Activated naive CD4-positive, alpha-beta T cell treated with anti-CD3 and anti-CD28 coated beads, Interleukin-2, amount 50 U/mL, for 72 hours (primary cell): ENCODE measurements around the gene CCDC141. TPM values are rescaled to one million over a fixed set of nuclear protein-coding genes. Genes with fewer than 3 reads are reported as not detected.
"Not testable (repeated sequence)": the region's sequence is repeated elsewhere in the genome, so short reads cannot be mapped to it uniquely, and the experiment has no call there.

Experiments used
- ATAC-seq, 2 donors: fragments of 150-1000 bp; cut with Tn5 transposase; 2 replicates each; pipeline ENCODE4 v1.10.0; 2021; ENCODE audit warnings: mild to moderate bottlenecking in 2 of 2, moderate library complexity in 2 of 2
- DNase-seq, 2 donors: peaks; one replicate each; pipeline ENCODE4 v3.0.0; 2021 to 2022; ENCODE audit warnings: low spot score in 2 of 2
- H3K27ac Mint-ChIP-seq, 2 donors: one replicate each; pipeline ENCODE4 v1.8.0; 2022; ENCODE audit warnings: mild to moderate bottlenecking in 2 of 2, mixed read lengths in 2 of 2
- H3K36me3 Mint-ChIP-seq, 2 donors: one replicate each; pipeline ENCODE4 v1.8.0; 2022; ENCODE audit warnings: mixed read lengths in 2 of 2
- H3K9me3 Mint-ChIP-seq, 2 donors: one replicate each; pipeline ENCODE4 v1.8.0; 2022; ENCODE audit warnings: mixed read lengths in 2 of 2
- total RNA-seq, 2 donors: library from RNA; stranded (reverse); gene quantifications; one replicate each; pipeline ENCODE4 v1.2.3, GENCODE V29; 2022

Gene CCDC141
- total RNA-seq, 2 donors from 2014 or later = 6.1 to 10.6 TPM

- H3K9me3 Mint-ChIP-seq = peaks cover 10 to 14% of the 10 kb centered on the region in 2 donors
- H3K36me3 Mint-ChIP-seq = peaks cover 14% of the 10 kb centered on the region in 2 donors
- DNase-seq (no peak), ATAC-seq (no peak)
- H3K27ac Mint-ChIP-seq = no peak overlapping the region
These were observed 51.4 kb downstream of the CCDC141 start for GRCh38 chr2:178998539-178998938.

- DNase-seq (no peak), ATAC-seq (no peak)
- H3K36me3 Mint-ChIP-seq = peaks cover 14% of the 10 kb centered on the region in 2 donors
- H3K9me3 Mint-ChIP-seq = peaks cover 10 to 17% of the 10 kb centered on the region in 2 donors
- H3K27ac Mint-ChIP-seq = no peak overlapping the region
These were observed 52.5 kb downstream of the CCDC141 start for GRCh38 chr2:178997477-178997876.

- no peak for DNase-seq
- peak in 1 of 2 donors; percentile 37 for ATAC-seq
- peaks cover 10 to 17% of the 10 kb centered on the region in 2 donors for H3K9me3 Mint-ChIP-seq
- peaks cover 14% of the 10 kb centered on the region in 2 donors for H3K36me3 Mint-ChIP-seq
- no peak overlapping the region for H3K27ac Mint-ChIP-seq
These were observed 52.9 kb downstream of the CCDC141 start for GRCh38 chr2:178997067-178997466.

- peaks cover 9 to 12% of the 10 kb centered on the region in 2 donors for H3K9me3 Mint-ChIP-seq
- ATAC-seq (no peak), DNase-seq (no peak)
- H3K36me3 Mint-ChIP-seq = peaks cover 10 to 14% of the 10 kb centered on the region in 2 donors
- H3K27ac Mint-ChIP-seq = no peak overlapping the region
These were observed 55.7 kb downstream of the CCDC141 start for GRCh38 chr2:178994264-178994663.

DNA sequence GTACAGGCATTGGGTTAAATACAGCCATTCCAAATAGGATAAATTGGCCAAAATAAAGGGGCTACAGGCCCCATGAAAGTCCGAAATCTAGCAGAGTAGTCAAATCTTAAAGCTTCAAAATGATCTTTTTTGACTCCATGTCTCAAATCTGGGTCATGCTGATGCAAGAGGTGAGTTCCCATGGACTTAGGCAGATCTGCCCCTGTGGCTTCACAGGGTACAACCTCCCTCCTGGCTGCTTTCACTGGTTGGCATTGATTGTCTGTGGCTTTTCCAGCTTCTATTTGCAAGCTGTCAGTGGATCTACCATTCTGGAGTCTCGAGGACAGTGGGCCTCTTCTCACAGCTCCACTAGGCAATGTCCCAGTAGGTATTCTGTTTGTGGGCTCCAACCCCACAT is 56.1 kb downstream of the CCDC141 start:
- Mint-ChIP-seq H3K27ac (no peak overlapping the region), H3K36me3 (peaks cover 10 to 14% of the 10 kb centered on the region in 2 donors), H3K9me3 (peaks cover 6 to 12% of the 10 kb centered on the region in 2 donors)
- no peak for ATAC-seq
- no peak for DNase-seq

DNA sequence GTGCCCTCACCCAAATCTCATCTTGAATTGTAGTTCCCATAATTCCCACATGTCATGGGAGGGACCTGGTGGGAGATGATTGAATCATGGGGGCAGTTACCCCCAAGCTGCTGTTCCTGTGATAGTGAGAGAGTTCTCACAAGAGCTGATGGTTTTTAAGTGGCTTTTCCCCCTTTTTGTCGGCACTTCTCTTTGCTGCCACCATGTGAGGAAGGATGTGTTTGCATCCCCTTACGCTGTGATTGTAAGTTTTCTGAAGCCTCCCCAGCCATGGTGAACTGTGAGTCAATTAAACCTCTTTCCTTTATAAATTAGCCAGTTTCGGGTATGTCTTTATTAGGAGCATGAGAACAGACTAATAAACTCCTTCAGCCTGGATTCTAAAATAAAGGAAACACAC is 57.2 kb downstream of the CCDC141 start:
- not testable (repeated sequence) for H3K27ac Mint-ChIP-seq, ATAC-seq, DNase-seq
- Mint-ChIP-seq H3K36me3 (peaks cover 10 to 13% of the 10 kb centered on the region in 2 donors), H3K9me3 (peaks cover 6 to 12% of the 10 kb centered on the region in 2 donors)

- ATAC-seq (peak; percentile 54 to 62), DNase-seq (no peak)
- Mint-ChIP-seq H3K27ac (peak overlapping the region in 1 of 2 donors; percentile 58), H3K9me3 (peaks cover 6 to 12% of the 10 kb centered on the region in 2 donors), H3K36me3 (peaks cover 8 to 10% of the 10 kb centered on the region in 2 donors)
These were observed 59.2 kb downstream of the CCDC141 start for GRCh38 chr2:178990533-178991241.

- not testable (repeated sequence) for DNase-seq, ATAC-seq
These were observed 60.5 kb downstream of the CCDC141 start for GRCh38 chr2:178989424-178989823.

DNA sequence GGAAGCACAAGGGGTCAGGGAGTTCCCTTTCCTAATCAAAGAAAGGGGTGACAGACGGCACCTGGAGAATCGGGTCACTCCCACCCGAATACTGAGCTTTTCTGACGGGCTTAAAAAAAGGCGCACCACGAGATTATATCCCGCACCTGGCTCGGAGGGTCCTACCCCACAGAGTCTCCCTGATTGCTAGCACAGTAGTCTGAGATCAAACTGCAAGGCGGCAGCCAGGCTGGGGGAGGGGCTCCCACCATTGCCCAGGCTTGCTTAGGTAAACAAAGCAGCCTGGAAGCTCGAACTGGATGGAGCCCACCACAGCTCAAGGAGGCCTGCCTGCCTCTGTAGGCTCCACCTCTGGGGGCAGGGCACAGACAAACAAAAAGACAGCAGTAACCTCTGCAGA is 67.3 kb downstream of the CCDC141 start:
- ATAC-seq, H3K9me3 Mint-ChIP-seq, H3K36me3 Mint-ChIP-seq, H3K27ac Mint-ChIP-seq, DNase-seq: not testable (repeated sequence)

More at GRCh38 chr2:178989424-178989823, 60.5 kb downstream of the CCDC141 start:
- not testable (repeated sequence) for H3K9me3 Mint-ChIP-seq, H3K36me3 Mint-ChIP-seq, H3K27ac Mint-ChIP-seq

DNA sequence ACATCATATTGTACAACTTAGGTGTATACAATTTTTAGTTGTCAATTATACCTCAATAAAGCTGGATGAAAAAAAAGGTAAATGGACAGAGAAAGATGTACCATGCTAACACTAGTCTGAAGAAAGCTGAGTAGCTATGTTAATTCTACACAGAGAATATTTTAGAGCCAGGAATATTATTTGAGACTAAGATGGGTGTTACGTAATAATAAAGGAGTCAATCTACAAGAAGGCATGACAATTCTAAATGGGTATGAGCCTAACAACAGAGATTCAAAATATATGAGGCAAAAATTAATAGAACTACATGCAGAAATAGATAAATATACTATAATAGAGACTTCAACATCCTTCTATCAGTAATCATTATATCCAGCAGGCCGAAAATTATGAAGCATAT is 69.1 kb downstream of the CCDC141 start:
- DNase-seq (no peak), ATAC-seq (no peak)
- Mint-ChIP-seq H3K27ac (no peak overlapping the region), H3K36me3 (no peaks in the 10 kb centered on the region), H3K9me3 (peaks cover 3 to 4% of the 10 kb centered on the region in 2 donors)

- DNase-seq (no peak), ATAC-seq (no peak)
- no peak overlapping the region for H3K27ac Mint-ChIP-seq
- peaks cover 3 to 4% of the 10 kb centered on the region in 2 donors for H3K9me3 Mint-ChIP-seq
- H3K36me3 Mint-ChIP-seq = no peaks in the 10 kb centered on the region
These were observed 71.3 kb downstream of the CCDC141 start for GRCh38 chr2:178978667-178979066.

GRCh38 chr2:178976351-178976750 is 73.6 kb downstream of the CCDC141 start:
- ATAC-seq (no peak), DNase-seq (no peak)
- no peaks in the 10 kb centered on the region for H3K9me3 Mint-ChIP-seq
- no peak overlapping the region for H3K27ac Mint-ChIP-seq
- H3K36me3 Mint-ChIP-seq = no peaks in the 10 kb centered on the region

DNA sequence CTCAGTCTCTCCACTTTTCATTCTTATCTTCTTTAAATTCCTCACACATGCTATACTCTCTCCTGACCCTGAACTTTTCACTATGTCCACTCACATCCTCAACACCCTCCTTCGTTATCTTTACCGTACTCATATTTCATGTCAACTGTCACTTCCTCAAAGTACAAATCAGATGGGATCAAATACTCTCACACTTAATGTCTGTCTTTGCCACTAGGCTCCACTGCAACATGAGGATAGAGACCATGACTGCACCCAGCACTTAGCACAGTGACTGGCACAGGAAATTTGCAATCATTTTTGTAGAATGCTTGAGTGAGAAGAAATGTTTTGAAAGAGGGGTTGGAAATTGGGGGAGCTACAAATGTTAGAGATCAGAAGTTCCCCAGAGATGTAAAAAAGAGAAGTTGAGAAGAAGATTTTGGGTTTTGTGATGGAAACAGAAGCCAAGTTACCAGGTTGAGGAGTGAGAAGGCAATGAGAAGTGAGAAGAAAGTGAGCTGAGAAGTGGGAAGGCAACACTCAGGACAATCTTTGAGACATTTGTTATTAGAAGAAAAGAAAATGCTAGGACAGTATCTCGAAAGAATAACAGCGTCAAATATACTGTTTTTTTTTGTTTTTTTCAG is 87.0 kb downstream of the CCDC141 start:
- DNase-seq (no peak), ATAC-seq (no peak)
- Mint-ChIP-seq H3K36me3 (no peaks in the 10 kb centered on the region), H3K27ac (no peak overlapping the region), H3K9me3 (no peaks in the 10 kb centered on the region)

DNA sequence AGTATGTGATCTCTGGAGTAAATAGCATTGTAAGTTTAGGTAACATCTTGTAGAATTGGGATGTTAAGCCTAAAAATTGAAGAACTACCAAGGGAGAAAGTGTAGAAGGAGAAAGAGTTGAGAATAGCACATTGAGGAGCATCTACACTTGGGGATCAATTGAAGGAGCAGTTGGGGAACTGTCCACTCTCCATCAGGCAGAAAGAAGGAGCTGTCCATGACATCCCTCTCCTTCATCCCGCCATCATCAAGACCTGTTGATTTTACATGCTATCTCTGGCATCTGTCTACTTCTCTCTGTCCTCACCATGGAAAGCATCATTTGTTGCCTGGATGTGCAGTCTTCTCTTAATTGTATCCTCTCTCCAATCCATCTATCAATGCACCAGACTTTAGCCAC is 87.8 kb downstream of the CCDC141 start:
- no peaks in the 10 kb centered on the region for H3K36me3 Mint-ChIP-seq
- no peak overlapping the region for H3K27ac Mint-ChIP-seq
- no peak for ATAC-seq
- no peaks in the 10 kb centered on the region for H3K9me3 Mint-ChIP-seq
- DNase-seq = no peak

GRCh38 chr2:178954049-178954448 is 95.9 kb downstream of the CCDC141 start:
- no peaks in the 10 kb centered on the region for H3K9me3 Mint-ChIP-seq
- H3K36me3 Mint-ChIP-seq = no peaks in the 10 kb centered on the region
- ATAC-seq = no peak
- no peak for DNase-seq
- H3K27ac Mint-ChIP-seq = no peak overlapping the region

DNA sequence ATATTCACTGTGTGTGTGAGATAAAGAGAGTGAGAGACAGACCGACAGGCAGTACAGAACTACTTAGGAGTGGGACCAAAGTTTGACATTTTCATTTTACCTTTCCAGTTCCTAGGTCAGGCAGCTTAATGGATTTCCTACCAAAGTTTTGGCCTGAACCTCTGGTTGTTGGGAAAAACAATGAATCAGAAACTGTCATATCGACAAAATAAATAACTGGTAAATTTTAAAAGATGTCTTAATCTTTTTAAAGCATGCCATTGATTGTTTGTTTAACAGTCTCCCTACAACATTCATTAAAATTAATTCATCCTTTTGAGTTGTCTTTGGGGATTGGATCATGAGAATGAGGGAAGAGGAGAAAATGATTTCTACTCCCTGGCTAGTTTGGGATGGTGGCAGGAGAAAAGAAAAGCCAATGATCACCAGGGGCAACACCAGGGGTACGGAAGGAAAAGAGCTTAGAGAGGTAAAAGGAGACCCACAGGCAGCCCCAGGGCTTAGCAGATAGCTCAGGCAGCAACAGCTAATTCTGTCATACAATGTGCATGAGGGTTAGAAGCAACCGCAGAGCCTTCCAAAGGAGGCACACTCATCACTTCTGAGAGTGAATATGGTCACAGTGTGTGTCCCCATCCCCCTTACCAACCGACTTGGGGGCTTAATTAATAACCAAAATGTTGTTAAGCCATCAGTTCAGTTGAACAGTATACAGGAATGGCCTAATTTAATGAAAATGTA is 98.5 kb downstream of the CCDC141 start:
- no peak for ATAC-seq
- Mint-ChIP-seq H3K27ac (no peak overlapping the region), H3K9me3 (no peaks in the 10 kb centered on the region), H3K36me3 (peaks cover 0 to 12% of the 10 kb centered on the region in 2 donors)
- no peak for DNase-seq

- DNase-seq = no peak
- ATAC-seq = no peak
- H3K36me3 Mint-ChIP-seq = peaks cover 0 to 12% of the 10 kb centered on the region in 2 donors
- no peaks in the 10 kb centered on the region for H3K9me3 Mint-ChIP-seq
- H3K27ac Mint-ChIP-seq = peak overlapping the region in 1 of 2 donors; percentile 56
These were observed 100.4 kb downstream of the CCDC141 start for GRCh38 chr2:178949584-178949983.
